PFSK-1 (cell line): Measurements from ENCODE around the gene CUEDC1.

Source experiments
- POLR2AphosphoS5 ChIP-seq: IDR thresholded peaks from 2 replicates; pipeline ENCODE4 v1.6.1; 2012; ENCODE audit warnings: low read depth, mild to moderate bottlenecking, control low read depth, low read length, moderate library complexity
- SIN3A ChIP-seq: IDR thresholded peaks from 2 replicates; pipeline ENCODE4 v1.6.1; 2012; ENCODE audit warnings: mild to moderate bottlenecking, low read length, moderate library complexity, borderline replicate concordance; ENCODE audit not compliant: insufficient read depth

- TF ChIP-seq POLR2AphosphoS5 (no peak), SIN3A (no peak)
These were observed 81.2 kb downstream of the CUEDC1 start for GRCh38 chr17:57874058-57874419.
